Measurements from ENCODE around the gene RASGRP4.
"Not testable (repeated sequence)": the region's sequence is repeated elsewhere in the genome, so short reads cannot be mapped to it uniquely, and the experiment has no call there.

The RASGRP4 gene

DNA sequence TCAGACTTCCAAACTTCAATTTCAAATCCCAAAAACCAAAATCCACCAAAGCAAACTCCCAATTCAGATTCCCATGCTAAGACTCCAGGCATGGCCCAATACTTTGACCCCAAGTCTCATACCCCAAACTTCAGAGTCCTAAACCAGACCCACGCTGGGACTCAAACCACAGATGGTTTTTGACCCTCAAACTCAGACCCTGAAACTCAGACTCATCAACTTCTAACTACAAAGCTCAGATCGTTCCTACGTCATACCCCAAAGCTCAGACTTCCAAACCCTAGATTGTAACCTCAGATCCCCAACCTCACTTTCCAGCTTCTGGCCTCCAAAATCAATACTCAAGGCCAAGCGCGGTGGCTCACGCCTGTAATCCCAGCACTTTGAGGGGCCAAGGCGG lies 19.3 kb upstream of the RASGRP4 start:
- no peak for DNase-seq

DNA sequence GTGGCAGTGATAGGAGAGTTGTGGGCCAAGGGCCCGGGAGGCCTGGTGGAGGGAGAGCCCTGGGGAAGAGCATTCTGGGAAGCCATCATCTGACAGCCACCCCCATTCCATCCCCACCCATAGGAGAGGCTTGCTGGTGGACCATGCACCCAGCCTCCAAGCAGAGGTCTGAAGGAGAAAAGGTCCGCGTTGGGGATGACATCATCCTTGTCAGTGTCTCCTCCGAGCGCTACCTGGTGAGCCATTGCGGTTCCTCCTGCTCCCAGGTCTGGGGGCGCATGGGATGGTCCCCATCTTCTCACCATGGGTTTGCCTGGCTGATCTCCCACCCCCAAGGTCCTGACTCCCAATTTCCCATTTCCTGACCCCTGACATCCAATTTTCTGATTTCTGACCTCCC lies 18.0 kb upstream of the RASGRP4 start:
- no peak for DNase-seq

DNA sequence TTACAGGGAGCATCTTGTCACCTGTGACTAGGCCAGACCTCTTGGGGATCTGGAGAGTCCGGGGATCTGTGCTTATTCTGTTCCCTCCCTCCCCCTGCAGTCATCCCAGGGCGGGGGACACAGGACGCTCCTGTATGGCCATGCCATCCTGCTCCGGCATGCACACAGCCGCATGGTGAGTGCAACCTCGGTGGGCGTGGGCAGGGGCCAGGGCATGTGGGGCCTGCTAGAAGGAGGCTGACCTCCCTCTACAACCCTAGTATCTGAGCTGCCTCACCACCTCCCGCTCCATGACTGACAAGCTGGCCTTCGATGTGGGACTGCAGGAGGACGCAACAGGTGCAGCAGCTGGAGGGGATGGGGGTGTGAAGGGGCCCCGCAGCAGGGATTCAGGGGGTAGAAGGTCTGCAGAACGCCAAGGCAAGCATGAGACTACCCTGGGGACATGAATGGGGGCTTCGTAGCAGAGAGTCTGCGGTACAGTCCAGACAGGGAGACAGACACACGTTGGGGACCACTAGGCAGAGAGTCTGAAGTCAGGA lies 17.5 kb upstream of the RASGRP4 start:
- no peak for DNase-seq

DNA sequence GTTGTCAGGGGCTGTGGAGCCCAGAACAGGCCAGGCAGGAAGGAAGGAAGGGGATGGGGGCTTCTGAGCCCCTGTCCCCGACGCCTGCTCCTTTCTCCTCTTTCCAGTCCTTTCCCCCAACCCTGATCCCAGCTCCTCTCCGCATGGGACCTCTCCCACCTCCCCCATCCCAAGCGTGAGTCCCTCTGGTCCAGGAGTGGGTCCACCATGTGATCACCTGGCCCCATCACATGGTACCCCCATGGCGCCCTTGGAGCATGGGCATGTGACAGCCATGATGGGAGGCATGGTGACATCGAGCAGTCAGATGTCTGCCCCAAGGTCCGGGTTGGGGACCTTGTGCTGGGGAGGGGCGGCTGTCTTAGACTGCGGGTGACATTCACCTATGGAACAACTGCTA lies 16.7 kb upstream of the RASGRP4 start:
- no peak for DNase-seq

DNA sequence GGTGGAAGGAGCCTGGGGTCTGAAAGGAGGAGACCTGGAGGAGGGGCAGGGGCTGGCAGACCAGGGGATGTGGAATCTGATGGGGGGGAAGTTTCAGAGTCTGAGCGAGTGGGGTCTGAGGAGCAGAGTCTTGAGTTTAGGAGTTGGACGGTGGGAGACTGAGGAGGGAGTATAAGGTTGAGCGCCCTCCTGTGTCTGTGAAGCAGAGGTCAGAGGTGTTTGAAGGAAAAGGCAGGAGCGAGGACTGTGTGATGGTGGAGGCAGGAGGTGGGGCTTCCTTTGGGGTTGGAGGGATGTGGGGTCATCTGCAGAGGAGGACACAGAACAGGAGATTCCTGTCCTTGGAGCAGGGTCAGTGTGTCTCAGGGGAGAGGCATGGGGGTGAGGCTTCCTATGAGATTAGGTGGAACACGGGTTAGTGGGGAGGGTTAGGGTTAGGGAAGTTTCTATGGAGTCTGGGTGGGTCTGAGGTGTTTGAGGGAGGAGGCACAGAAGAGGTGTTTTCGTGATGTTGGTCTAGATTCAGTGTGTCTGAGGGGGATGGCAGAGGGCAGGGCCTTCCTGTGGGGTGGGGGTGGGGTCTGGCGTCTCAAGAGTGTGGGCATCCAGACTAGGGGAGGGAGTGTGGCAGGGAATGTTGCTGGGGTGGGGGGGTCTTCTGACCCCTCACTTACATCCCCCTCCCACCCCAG lies 15.8 kb upstream of the RASGRP4 start:
- no peak for DNase-seq

DNA sequence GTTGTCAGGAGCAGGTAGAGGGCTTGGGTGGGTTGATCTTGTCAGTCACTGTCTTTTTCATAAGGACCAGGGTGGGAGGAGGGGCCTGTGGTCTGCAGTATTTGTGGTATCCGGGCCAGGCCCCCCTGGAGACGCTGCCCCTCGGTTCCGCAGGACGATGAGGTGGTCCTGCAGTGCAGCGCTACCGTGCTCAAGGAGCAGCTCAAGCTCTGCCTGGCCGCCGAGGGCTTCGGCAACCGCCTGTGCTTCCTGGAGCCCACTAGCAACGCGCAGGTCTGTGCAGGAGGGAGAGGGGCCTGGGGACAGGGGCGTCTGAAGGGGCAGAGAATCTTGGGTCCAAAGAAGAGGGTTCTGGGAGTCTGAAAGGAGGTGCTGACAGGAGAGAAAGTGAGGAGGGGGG lies 14.6 kb upstream of the RASGRP4 start:
- DNase-seq, result no peak

DNA sequence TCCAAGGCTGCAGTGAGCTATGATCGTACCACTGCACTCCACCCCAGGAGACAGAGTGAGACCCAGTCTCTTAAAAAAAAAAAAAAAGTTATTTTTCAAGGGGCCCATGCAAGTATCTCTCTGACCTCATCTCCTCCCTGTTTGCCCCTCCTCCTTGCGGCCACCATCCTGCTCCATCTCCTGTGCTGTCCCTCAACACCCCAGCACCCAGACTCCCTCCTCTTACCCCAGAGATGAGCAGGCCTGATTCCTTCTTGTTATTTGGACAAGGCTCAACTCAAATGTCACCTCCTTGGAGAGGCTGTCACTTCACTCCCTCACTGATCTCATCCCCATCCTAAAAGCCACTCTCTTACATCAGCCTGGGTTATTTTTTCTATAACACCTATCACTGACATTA lies 11.9 kb upstream of the RASGRP4 start:
- DNase-seq, result no peak

DNA sequence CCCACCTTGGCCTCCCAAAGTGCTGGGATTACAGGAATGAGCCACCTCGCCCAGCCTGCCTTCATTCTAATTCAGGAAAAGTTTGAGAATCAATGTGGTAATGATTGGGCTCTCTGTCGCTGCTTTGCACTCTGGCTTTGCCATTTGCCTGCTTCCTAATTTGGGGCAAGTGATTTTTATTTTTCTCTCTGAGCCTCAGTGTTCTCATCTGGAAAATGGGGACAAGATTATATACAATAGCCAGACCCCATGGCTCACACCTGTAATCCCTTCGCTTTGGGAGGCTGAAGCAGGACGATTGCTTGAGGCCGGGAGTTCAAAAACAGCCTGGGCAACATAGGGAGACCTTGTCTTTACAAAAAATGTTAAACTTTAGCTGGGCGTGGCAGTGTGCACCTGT lies 11.3 kb upstream of the RASGRP4 start:
- DNase-seq, result no peak

DNA sequence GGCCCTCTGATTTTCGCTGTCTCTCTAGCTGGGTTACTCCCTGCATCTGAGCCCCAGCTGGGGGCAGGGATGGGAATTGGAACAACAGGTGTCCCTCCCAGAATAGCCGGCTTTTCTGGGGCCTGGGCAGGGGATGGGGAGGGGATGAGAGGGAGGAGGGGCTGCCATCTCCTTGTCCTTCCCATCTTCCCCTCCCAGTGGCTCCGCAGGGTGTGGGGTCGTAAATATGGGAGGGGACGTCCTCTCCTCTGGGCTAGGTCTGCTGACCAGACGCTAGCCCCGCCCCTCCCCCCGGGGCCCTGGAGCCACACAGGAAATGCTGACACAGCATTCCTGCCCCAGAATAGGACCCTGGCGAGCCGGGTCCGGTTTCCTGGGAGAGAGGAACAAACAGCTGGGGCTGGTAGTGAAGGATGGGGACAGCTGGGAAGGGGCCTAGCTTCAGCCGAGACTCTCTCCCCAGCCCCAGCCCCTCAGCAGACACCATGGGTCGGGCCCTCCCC lies 8.6 kb upstream of the RASGRP4 start:
- DNase-seq, result no peak

DNA sequence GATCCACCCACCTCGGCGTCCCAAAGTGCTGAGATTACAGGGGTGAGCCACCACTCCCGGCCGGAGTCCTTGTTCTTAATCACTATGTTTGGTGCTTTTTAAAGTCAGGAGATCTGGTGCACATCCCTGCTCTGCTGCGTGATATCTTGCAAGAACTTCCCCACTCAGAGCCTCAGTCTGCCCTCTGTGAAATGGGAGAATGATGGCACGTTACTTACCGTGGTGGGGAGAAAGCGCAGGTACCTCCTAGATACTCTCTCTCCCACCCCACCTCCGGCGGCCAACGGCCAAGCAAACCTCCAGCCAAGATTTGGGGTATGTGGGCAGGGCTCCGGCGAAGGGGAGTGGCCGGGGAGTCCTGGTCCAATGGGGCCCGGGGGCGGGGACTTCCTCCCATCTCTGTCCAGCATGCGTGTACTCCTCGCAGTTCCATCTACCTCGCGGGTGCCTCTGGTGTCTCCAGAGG lies 7.3 kb upstream of the RASGRP4 start, which contains the start of gene RYR1:
Gene RYR1 (plus strand): TSS at position 424 of the 466 bp plus-strand sequence. CDS start 139 bp downstream, outside the sequence.
- DNase-seq, result no peak

DNA sequence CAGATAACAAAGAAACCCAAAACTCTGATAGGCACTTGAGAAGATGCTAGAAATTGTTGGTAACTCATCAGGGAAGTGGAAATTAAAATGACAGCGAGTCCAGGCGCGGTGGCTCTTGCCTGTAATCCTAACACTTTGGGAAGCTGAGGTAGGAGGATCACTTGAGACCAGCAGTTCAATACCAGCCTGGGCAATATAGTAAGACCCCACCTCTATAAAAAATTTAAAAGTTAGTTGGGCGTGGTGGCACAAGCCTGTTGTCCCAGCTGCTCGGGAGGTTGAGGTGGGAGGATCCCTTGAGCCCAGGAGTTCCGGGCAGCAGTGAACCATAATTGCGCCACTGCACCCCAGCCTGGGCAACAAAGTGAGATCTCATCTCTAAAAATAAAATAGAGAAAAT lies 4.9 kb upstream of the RASGRP4 start:
- no peak for DNase-seq

DNA sequence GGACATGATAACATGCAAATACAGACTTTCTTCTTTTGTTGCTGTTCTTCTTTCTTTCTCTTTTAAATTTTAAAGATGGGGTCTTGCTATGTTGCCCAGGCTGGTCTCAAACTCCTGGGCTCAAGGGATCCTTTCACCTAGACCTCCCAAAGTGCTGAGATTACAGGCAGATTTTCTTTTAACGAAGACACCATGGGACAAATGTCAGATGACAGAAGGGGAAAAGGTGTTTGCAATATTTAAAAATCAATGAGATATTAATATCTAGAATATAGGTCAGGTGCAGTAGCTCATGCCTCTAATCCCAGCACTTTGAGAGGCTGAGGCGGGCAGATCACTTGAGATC lies 3.8 kb upstream of the RASGRP4 start:
- DNase-seq, result no peak

DNA sequence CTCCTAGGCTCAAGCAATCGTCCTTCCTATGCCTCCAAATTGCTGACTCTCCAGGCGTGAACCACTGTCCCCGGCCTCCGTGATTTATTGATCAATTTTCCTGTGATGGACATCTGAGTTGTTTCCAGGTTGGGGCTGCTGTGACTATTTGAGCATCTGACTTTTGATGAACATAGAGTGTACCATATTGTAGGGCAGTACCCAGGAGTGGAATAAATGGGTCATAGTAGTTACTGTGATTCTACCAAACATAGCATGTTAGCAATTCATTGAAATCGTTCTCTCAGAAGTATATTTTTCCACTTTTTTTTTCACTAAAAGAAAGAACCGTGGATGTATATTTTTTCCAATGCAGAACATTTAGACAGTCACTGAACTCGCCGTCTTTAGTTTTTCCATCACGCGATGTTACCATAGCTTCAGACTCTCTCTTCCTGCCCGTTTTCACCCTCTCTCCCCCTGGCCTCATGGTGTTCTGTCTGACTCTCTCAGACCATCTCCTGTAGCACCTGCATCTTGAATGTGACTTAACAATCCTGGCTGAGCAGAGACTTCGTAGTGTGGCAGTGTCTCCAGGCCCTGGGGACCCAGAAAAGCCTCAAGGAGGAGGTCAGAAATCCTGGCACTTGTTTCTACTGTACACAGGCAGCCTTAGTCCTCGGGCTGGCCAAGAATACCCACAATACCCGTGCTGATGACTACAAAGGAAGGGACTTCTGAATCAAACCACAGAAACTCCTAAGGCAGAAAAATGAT lies 3.2 kb upstream of the RASGRP4 start:
- no peak for DNase-seq

DNA sequence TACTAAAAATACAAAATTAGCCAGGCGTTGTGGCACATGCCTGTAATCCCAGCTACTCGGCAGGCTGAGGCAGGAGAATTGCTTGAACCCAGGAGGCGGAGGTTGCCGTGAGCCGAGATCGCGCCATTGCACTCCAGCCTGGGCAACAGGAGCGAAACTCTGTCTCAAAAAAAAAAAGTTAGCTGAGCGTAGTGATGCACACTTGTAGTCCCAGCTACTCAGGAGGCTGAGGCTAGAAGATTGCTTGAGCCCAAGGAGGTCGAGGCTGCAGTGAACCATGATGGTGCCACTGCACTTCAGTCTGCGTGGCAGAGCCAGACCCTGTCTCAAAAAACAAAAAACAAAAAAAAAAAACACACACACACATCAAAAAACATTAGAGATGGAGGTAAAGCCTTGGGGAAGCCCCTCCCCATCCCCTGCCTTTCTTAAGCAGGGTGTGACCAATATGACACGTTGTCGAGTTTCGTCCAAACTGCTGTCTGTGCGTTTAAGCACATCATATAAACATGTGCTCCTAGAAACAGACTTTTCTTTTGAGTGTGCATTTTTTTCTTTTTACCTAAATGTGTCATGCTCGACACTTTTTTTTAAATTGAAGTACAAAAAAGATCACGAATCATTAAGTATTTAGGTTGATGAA lies 1.1 kb upstream of the RASGRP4 start:
- not testable (repeated sequence) for DNase-seq

DNA sequence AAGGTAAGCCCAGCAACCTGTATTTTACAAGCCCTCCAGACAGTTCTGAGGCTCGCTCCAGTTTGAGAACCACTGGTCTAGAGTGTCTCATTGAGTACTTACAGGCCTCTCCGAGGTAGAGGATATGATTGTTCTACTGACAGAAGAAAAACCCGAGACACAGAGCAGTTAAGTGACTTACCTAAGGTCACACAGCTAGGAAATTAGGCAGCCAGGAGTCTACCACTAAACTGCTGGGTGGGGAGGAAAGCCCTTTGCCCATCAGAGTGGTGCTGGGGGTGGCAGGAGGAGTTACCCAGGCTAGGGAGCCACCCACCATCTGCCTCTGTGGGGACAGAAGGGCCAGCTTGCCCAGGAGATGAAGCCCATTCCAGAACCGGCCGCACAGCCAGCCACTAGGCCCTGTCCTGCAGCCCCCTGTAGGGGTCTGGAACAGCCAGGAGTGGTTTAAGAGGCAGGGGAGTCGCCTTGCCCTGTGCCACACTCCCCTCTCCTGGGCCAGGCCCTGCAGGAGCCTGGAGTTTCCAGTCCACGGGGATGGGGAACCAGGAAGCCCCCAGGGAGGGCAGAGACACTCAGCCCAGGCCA lies 703 bp downstream of the RASGRP4 start:
- no peak for DNase-seq

DNA sequence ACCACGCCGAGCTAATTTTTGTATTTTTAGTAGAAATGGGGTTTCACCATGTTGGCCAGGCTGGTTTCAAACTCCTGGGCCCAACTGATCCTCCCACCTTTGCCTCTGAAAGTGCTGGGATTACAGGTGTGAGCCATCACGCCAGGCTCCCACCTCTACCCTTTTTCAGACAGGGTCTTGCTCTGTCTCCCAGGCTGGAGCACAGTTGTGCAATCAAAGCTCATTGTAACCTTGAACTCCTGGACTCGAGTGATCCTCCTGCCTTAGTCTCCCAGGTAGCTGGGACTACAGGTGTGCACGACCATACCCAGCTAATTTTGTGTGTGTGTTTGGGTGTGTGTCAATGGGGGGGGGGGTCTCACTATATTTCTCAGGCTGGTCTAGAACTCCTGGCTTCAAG lies 1.7 kb downstream of the RASGRP4 start:
- no peak for DNase-seq

DNA sequence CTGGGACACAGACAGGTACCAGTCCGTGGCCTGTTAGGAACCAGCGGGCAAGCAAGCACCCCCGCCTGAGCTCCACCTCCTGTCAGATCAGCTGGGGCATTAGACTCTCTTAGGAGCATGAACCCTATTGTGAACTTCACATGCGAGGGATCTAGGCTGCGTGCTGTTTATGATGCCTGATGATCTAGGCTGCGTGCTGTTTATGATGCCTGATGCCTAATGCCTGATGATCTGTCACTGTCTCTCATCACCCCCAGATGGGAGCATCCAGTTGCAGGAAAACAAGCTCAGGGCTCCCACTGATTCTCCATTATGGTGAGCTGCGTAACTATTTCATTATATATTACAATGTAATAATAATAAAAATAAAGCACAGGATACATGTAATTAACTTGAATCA lies 3.6 kb downstream of the RASGRP4 start:
- no peak for DNase-seq

DNA sequence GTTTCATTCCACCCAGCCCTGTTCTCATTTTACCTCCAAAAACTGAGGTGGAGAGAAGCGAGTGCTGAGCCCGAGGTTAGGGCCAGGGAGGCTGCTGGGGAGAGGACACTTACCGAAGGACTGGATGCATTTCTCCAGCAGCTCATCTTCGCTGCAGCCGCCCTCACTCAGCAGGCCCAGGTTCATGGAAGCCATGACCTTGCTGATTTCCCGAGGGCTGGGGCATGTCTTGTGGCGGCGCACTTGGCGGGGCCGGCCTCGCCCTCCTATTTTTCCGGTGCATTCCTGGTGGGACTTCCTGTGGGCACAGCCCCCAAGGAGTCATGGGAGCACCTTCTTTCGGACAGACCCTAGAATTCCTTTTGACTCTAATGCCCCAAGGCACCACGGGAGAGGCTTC lies 4.2 kb downstream of the RASGRP4 start:
- no peak for DNase-seq

DNA sequence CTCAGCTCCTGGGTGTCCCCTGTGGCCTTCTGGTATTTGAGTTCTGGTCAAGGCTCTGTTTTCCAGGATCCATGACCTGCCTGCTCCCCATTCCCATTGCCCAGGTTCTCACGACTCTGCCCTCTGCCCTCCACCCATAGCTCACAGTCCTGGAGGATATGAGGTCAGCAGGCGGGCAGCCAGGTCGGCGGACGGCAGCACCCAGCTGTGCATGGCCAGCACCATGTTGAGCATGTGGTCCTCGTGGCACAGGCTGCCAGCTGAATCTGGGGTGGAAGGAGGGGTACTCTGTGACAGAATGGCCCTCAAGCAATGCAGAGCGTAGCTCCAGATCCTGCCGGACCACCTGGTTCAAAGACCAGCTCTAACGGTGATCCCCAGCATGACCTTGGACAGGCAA lies 5.1 kb downstream of the RASGRP4 start:
- DNase-seq, result no peak

DNA sequence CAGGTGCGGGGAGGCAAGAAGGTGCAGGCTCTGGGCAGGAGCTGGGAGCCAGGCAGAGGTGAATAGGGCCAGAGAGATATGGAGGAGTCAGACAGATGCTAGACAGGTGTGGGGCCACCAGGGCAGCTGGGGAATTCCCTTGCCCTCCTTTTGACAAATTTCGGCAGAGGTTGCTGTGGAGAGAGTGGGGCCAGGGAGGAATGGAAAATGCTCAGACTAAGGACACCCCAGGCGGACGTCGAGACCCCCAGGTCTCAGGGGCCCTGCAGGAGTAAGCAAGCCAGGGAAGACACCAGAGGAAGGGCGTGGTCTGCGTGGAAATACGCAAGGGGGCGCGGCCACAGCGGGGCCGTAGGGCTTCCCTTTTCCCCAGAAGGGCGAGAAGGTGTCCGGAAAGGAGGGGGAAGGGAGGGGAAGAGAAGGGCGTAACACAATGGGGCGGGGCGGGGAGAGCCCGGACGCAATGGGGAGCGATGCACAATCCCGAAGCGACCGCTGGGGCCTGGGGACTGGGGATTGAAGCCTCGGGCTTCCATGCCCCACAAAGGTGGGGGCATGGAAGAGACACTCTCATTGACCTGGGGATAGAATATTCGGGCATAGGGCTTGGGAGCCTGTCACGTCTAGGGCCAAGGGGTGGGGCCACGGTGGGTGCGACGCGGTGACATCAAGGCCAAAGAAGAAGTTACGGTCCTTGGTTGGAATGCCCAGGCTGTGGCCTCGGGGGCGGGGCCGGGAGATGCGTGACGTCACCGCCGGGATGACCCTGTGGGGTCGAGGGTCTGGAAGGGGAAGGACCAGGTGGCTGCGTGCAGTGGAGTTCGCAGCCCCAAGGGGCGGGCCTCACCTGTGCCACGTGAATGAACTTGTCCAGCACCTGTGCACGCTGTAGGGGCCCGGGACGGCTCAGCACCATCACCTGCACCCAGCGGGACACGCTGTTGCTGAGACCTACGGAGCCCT lies 8.2 kb downstream of the RASGRP4 start:
- no peak for DNase-seq

DNA sequence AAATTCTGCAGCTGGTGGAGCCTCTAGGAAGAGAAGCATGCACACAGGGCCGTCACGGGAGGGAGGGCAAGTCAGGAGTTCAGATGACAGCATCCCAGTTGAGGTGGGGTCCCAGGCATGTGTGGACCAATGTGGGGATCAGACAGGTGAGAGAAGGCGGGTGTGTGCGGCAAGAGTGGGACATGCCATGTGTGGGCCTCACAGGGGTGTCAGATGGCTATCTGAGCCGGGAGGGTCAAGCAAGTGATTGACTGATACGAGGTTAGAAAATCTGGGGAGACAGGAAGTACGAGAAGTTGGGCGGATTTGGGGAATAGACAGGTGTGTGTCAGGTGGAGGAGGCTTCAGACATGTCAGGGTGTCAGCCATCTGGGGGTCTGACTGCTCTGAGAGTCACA lies 8.9 kb downstream of the RASGRP4 start:
- DNase-seq, result no peak

DNA sequence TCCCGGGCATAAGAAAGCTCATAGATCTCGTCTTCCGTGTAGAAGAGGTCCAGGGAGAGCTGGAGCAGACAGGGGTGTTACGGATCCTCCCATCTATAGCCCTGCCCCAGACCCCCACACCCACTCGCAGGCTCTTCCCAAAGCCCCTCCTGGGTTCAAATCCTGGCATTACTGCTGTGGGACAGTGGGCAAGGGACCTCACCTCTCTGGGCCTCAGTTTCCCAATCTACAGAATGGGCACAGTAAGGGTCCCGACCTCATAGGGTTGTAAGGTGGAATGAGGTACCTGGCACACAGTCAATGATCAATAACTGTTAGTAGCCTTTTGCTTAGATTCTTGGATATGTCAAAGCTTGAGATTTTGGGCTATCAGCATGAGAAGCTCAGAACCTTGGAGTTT lies 12.6 kb downstream of the RASGRP4 start:
- DNase-seq, result no peak
